HCT116 (cell line): Measurements from ENCODE around the gene DCDC2C. TPM values are rescaled to one million over a fixed set of nuclear protein-coding genes. Genes with fewer than 3 reads are reported as not detected.
A peak's percentile ranks its signal among the peaks of the same experiment; 100 is the strongest.

ENCODE experiments used
- ATAC-seq: fragments of 200-7000 bp; cut with Tn5 transposase; 2 replicates; pipeline ENCODE4 v1.9.1; 2020; ENCODE audit warnings: mild to moderate bottlenecking, moderate library complexity
- BruUV-seq: library from RNA; stranded (reverse); fragments of 400-500 nt; replicated peaks from 2 replicates; lab custom pipeline; 2021; lab: Mats Ljungman, UMichigan
- CTCF ChIA-PET: fragments of 300-600 bp; sonication (Branson Sonifier 250); formaldehyde crosslinking; loops from one replicate; lab custom pipeline; 2021; ENCODE audit warnings: antibody characterized with exemption; lab: Charles Lee
- POLR2A ChIA-PET: fragments of 300-600, 350-600 bp; sonication (Branson Sonifier 250); formaldehyde crosslinking; loops from one replicate; lab custom pipeline; 2021; ENCODE audit warnings: antibody characterized with exemption; lab: Charles Lee
- RAD21 ChIA-PET, 2 experiments: fragments of 300-600 bp; sonication (Branson Sonifier 250); formaldehyde crosslinking; loops; one replicate each; lab custom pipeline; 2023; ENCODE audit warnings: low total read pairs in 2 of 2; ENCODE audit not compliant: uncharacterized antibody in 2 of 2, unreplicated experiment in 2 of 2, low non-redundant PET in 1 of 2; lab: Charles Lee
- DNase-seq: peaks from one replicate; pipeline ENCODE4 v3.0.0-alpha.2; 2010; ENCODE audit warnings: low read depth, low spot score
- H2AFZ ChIP-seq: fragments of 200-600 bp; shearing (Covaris generic), sonication (generic); 2 replicates; pipeline ENCODE4 v1.6.1; 2017; ENCODE audit warnings: low read depth, mixed run types, mixed read lengths, antibody characterized with exemption, low read length; ENCODE audit not compliant: poor library complexity, severe bottlenecking
- H3K27ac ChIP-seq: 2 replicates; pipeline ENCODE4 v1.5.1; 2012; ENCODE audit warnings: low read depth, low read length
- H3K27me3 ChIP-seq: fragments of 200-600 bp; sonication (generic); 2 replicates; pipeline ENCODE4 v1.6.1; 2016; ENCODE audit warnings: mixed run types, low read length, mixed read lengths; ENCODE audit not compliant: insufficient read depth
- H3K36me3 ChIP-seq, 2 experiments: fragments of 200-500 bp in 1 of 2; fragments of 200-600 bp in 1 of 2; sonication (Bioruptor generic) in 1 of 2; sonication (generic) in 1 of 2; 2 replicates each; pipeline versions ENCODE4 v1.5.1 to v1.6.1; 2014 to 2016; ENCODE audit warnings: low read length in 2 of 2, inconsistent platforms in 1 of 2, mixed read lengths in 1 of 2, mixed run types in 1 of 2; ENCODE audit not compliant: insufficient read depth in 2 of 2, control insufficient read depth in 1 of 2
- H3K4me1 ChIP-seq, 2 experiments: fragments of 200-600 bp in 1 of 2; sonication (generic) in 1 of 2; 2 replicates each; pipeline versions ENCODE4 v1.5.1 to v1.6.1; 2012 to 2017; ENCODE audit warnings: low read length in 2 of 2, inconsistent platforms in 1 of 2, mild to moderate bottlenecking in 1 of 2, mixed read lengths in 1 of 2, mixed run types in 1 of 2, moderate library complexity in 1 of 2; ENCODE audit not compliant: insufficient read depth in 2 of 2, control insufficient read depth in 1 of 2
- H3K4me2 ChIP-seq: fragments of 200-600 bp; sonication (generic); 2 replicates; pipeline ENCODE4 v1.6.1; 2017; ENCODE audit warnings: mixed run types, low read length, mixed read lengths
- H3K4me3 ChIP-seq, 2 experiments: fragments of 200-600 bp in 1 of 2; sonication (generic) in 1 of 2; replicated peaks in 1 of 2; 2 replicates each; pipeline ENCODE4 v1.5.1; 2011 to 2016; ENCODE audit warnings: low read length in 2 of 2, control low read depth in 1 of 2, low read depth in 1 of 2, mild to moderate bottlenecking in 1 of 2, mixed read lengths in 1 of 2, mixed run types in 1 of 2
- H3K79me2 ChIP-seq: fragments of 200-600 bp; sonication (generic); 2 replicates; pipeline ENCODE4 v1.6.1; 2017; ENCODE audit warnings: mild to moderate bottlenecking, mixed run types, low read length, moderate library complexity, mixed read lengths; ENCODE audit not compliant: insufficient read depth
- H3K9ac ChIP-seq: fragments of 200-600 bp; sonication (generic); 2 replicates; pipeline ENCODE4 v1.6.1; 2016; ENCODE audit warnings: low read length, mixed read lengths
- H3K9me2 ChIP-seq: fragments of 200-600 bp; sonication (generic), shearing (Covaris generic); 2 replicates; pipeline ENCODE4 v1.6.1; 2017; ENCODE audit warnings: mixed run types, mild to moderate bottlenecking, moderate library complexity; ENCODE audit not compliant: insufficient read depth
- H3K9me3 ChIP-seq, 2 experiments: fragments of 200-500 bp in 1 of 2; fragments of 200-600 bp in 1 of 2; sonication (Bioruptor generic) in 1 of 2; sonication (generic) in 1 of 2; 2 replicates each; pipeline ENCODE4 v1.6.1; 2014 to 2017; ENCODE audit warnings: low read length in 2 of 2, mixed read lengths in 2 of 2, inconsistent platforms in 1 of 2, low read depth in 1 of 2, mild to moderate bottlenecking in 1 of 2, mixed run types in 1 of 2, moderate library complexity in 1 of 2; ENCODE audit not compliant: control insufficient read depth in 1 of 2, insufficient read depth in 1 of 2
- H4K20me1 ChIP-seq: fragments of 200-600 bp; sonication (generic), shearing (Covaris generic); 2 replicates; pipeline ENCODE4 v1.6.1; 2017; ENCODE audit warnings: mixed run types, mild to moderate bottlenecking, moderate library complexity; ENCODE audit not compliant: insufficient read depth
- MAX ChIP-seq: IDR thresholded peaks from 2 replicates; pipeline ENCODE4 v1.6.1; 2012
- RAD21 ChIP-seq: IDR thresholded peaks from 2 replicates; pipeline ENCODE4 v1.6.1; 2012; ENCODE audit warnings: low read depth, mild to moderate bottlenecking
- ZBTB33 ChIP-seq: IDR thresholded peaks from 2 replicates; pipeline ENCODE4 v1.6.1; 2011; ENCODE audit warnings: mild to moderate bottlenecking, low read length, moderate library complexity; ENCODE audit not compliant: insufficient replicate concordance; ENCODE audit errors: extremely low read depth
- intact Hi-C: fragments of 100-400 bp; cut with micrococcal nuclease; formaldehyde crosslinking; loops from 2 replicates; pipeline ENCODE4 v1.10.0; 2022
- total RNA-seq: library from RNA; stranded (reverse); gene quantifications from one replicate; pipeline ENCODE4 v1.2.1, GENCODE V29; 2021; ENCODE audit not compliant: unreplicated experiment

DCDC2C gene
- total RNA-seq, 1 experiment from 2014 or later = not detected

GRCh38 chr2:3682811-3683210 is 20.6 kb upstream of the DCDC2C start (continued):
- TF ChIP-seq MAX = no peak

- CTCF ChIA-PET = no interaction called here
- peaks cover 13% of the 10 kb centered on the region; the same call in 1 of the 2 replicates for H3K27me3 ChIP-seq
- no TSS peak for BruUV-seq
- H3K4me3 ChIP-seq = no peak overlapping the region
- H3K9ac ChIP-seq = no peak overlapping the region
- TF ChIP-seq RAD21 (0 out of 2 replicates have a peak, but pooled peaks have one; percentile 16), ZBTB33 (no peak)
- TF ChIP-seq, all 23 proteins: peak for 1
- ChIA-PET RAD21 (no interaction called here), POLR2A (no interaction called here)
- no peaks in the 10 kb centered on the region for H3K4me1 ChIP-seq
- no peaks in the 10 kb centered on the region for H4K20me1 ChIP-seq
- H3K36me3 ChIP-seq = no peaks in the 10 kb centered on the region
- DNase-seq (no peak), ATAC-seq (0 out of 2 replicates have a peak, but pooled peaks have one; percentile 30)
- H2AFZ ChIP-seq = no peak overlapping the region
- no peak overlapping the region for H3K27ac ChIP-seq
- H3K9me3 ChIP-seq = no peaks in the 10 kb centered on the region
- H3K79me2 ChIP-seq = no peaks in the 10 kb centered on the region
- no peaks in the 10 kb centered on the region for H3K9me2 ChIP-seq
- no peak overlapping the region for H3K4me2 ChIP-seq
- intact Hi-C loops = no loop called here
Measured at GRCh38 chr2:3683748-3684454, 19.5 kb upstream of the DCDC2C start.
